Activated CD8-positive, alpha-beta memory T cell treated with anti-CD3 and anti-CD28 coated beads for 48 hours (primary cell): Measurements from ENCODE around the gene PSMD2.
"Not testable (repeated sequence)": the region's sequence is repeated elsewhere in the genome, so short reads cannot be mapped to it uniquely, and the experiment has no call there.

Experiments used
- DNase-seq, 3 experiments: peaks; one replicate each; pipeline ENCODE4 v3.0.0-alpha.2; 2020; ENCODE audit warnings: low read depth in 2 of 3, low spot score in 2 of 3

Gene PSMD2

DNA sequence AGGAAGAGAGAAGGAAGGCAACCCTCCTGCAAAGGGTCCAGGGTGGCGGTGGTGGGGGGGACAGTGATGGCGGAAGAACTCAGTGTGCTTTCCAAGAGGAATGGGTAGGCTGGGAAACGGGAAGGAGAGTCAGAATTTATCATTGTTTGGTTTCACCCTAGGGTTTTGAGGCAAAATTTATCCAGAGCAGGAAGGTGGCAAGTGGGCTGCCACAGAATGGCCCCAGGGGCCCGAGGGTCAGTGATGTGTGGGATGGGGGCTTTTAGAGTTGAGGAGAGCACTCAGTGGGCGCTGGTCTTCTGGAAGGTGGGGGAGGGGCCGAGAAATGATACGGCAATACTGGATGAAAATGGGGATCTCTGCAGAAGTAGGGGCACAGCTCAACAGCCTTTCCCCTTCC, 38.9 kb downstream of the PSMD2 start:
- DNase-seq: no peak

DNA sequence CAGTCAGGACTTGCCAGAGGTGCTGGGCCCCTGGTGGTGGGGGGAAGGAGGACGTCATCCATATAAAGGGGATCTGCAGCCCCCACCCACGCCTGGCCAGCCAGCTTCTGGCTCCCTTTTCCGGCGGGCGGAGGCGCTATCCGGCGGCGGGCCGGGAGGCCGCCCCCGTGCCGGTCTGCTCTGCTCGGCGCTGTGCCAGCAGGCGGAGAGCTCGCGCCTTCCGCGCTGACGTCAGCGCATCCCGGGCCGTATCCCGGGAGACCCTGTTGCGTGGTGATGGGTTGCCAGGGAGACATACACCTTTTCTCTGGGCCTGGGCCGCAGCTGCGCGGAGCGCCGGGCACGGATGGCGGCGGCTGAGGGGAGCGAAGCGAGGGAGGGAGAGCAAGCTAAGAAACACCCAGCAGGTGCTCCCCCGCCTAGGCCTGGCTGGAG, 39.5 kb downstream of the PSMD2 start:
- no peak for DNase-seq

DNA sequence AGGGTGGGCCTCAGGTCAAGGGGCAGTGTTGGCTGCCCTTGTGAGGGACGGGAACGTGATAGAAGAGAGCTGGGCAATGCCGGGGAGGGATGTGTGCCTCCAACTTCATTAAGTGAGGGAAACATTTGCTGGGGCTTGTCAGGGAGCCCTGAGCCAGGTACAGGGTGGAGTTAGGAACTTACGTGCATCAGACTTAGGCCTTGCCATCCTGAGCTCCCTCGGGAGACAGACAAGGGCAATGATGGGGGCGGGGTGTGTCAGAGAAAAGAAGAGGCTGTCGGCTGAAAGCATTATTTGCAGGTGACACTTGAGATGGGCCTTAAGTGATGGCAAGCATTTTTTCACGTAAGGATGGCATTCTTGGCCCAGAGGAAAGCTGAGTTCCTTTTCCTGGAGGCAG, 40.0 kb downstream of the PSMD2 start:
- DNase-seq: no peak

DNA sequence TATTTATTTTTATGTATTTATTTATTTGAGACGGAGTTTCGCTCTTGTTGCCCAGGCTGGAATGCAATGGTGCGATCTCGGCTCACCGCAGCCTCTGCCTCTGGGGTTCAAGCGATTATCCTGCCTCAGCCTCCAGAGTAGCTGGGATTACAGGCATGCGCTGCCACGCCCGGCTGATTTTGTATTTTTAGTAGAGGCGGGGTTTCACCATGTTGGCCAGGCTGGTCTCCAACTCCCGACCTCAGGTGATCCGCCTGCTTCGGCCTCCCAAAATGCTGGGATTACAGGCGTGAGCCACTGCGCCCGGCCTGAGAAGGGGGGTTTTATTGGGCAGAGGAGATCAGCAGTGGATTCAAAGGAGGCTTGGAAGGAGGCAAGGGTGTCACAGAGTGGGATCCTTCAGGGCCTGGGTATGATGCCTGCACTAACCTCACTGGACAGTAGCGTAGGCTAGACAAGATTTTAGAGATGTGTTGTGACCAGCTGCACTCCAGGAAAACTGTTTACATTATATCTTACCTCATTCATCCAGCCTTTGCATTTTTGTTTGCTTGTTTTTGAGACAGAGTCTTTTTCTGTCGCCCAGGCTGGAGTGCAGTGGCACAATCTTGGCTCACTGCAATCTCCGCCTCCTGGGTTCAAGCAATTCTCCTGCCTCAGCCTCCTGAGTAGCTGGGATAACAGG, 40.6 kb downstream of the PSMD2 start:
- not testable (repeated sequence) for DNase-seq

DNA sequence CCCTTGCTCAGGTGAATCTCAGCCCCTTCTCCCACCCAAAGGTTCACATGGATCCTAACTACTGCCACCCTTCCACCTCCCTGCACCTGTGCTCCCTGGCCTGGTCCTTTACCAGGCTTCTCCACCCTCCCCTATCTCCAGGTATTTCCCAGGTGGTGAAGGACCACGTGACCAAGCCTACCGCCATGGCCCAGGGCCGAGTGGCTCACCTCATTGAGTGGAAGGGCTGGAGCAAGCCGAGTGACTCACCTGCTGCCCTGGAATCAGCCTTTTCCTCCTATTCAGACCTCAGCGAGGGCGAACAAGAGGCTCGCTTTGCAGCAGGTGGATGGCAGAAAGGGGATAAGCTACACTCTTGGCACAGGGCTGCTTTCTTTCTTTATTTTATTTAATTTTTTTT, 42.9 kb downstream of the PSMD2 start:
- no peak for DNase-seq

DNA sequence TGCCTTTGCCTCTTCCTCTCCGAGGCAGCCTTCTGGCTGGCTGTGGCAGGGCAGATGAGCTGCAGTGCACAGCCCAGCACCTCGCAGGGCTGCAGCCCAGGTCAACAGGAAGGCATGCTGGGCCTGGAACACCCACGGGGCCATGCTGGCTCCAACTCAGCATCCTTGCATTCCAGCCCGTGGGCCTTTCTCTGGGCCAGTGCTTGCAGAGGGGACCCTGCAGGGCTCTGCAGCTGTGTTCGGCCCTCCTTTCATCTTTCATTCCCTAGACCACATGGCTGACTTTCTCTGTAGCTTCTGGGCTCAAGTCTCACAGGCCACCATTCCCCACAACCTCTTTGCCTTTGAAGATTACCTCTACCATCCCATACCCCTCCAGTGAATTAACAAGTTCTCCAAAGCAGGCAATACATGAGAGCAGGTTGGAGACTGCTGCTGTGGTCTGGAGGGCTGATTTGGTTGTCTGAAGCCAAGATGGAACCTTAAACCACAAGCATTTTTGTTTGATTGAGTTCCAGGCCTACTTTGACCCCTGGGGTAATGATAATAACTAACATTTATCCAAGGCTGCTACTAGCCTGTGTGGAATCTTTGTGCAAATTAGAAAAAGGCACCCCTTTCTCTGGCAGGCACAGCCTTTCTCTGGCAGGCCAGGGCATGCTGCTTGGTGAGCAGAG, 44.3 kb downstream of the PSMD2 start:
- no peak for DNase-seq

DNA sequence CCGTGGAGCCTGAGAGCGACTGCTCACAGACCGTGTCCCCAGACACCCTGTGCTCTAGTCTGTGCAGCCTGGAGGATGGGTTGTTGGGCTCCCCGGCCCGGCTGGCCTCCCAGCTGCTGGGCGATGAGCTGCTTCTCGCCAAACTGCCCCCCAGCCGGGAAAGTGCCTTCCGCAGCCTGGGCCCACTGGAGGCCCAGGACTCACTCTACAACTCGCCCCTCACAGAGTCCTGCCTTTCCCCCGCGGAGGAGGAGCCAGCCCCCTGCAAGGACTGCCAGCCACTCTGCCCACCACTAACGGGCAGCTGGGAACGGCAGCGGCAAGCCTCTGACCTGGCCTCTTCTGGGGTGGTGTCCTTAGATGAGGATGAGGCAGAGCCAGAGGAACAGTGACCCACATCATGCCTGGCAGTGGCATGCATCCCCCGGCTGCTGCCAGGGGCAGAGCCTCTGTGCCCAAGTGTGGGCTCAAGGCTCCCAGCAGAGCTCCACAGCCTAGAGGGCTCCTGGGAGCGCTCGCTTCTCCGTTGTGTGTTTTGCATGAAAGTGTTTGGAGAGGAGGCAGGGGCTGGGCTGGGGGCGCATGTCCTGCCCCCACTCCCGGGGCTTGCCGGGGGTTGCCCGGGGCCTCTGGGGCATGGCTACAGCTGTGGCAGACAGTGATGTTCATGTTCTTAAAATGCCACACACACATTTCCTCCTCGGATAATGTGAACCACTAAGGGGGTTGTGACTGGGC, 45.7 kb downstream of the PSMD2 start:
- DNase-seq: no peak

DNA sequence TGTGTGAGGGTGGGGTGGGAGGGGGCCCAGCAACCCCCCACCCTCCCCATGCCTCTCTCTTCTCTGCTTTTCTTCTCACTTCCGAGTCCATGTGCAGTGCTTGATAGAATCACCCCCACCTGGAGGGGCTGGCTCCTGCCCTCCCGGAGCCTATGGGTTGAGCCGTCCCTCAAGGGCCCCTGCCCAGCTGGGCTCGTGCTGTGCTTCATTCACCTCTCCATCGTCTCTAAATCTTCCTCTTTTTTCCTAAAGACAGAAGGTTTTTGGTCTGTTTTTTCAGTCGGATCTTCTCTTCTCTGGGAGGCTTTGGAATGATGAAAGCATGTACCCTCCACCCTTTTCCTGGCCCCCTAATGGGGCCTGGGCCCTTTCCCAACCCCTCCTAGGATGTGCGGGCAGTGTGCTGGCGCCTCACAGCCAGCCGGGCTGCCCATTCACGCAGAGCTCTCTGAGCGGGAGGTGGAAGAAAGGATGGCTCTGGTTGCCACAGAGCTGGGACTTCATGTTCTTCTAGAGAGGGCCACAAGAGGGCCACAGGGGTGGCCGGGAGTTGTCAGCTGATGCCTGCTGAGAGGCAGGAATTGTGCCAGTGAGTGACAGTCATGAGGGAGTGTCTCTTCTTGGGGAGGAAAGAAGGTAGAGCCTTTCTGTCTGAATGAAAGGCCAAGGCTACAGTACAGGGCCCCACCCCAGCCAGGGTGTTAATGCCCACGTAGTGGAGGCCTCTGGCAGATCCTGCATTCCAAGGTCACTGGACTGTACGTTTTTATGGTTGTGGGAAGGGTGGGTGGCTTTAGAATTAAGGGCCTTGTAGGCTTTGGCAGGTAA, 46.5 kb downstream of the PSMD2 start:
- no peak for DNase-seq

DNA sequence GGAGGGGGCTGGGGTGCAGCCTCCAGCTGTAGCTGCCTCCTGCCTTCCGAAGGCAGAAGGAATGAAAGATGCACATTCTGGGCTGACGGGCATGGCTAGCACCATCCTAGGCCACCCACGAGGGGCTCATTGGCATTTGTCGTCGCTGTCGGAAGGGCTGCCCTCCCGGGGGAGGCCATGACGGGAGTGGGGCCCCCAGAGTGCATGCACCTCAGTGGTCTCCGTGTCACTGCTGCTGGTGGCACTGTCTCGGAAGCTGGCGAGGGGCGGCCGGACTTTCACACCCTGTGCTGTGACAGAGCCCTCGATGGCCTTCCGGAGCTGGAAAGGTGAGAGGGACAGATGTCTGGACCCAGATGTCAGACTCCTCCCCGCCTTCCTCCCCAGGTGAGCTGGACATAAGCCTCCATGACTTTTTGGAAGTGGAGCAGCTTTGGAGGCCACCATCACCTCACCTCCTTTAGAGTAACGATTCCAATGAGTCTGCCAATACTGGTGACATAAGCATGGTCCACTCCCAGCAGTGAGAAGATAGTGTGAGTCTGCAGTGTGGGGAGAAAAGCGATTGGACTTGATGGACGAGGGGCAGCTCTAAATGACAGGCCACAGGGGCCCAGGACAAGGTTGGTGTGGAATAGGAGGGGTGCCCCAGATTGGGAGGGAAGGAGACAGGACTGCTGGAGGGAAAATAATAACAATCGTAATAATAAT, 47.6 kb downstream of the PSMD2 start:
- no peak for DNase-seq

DNA sequence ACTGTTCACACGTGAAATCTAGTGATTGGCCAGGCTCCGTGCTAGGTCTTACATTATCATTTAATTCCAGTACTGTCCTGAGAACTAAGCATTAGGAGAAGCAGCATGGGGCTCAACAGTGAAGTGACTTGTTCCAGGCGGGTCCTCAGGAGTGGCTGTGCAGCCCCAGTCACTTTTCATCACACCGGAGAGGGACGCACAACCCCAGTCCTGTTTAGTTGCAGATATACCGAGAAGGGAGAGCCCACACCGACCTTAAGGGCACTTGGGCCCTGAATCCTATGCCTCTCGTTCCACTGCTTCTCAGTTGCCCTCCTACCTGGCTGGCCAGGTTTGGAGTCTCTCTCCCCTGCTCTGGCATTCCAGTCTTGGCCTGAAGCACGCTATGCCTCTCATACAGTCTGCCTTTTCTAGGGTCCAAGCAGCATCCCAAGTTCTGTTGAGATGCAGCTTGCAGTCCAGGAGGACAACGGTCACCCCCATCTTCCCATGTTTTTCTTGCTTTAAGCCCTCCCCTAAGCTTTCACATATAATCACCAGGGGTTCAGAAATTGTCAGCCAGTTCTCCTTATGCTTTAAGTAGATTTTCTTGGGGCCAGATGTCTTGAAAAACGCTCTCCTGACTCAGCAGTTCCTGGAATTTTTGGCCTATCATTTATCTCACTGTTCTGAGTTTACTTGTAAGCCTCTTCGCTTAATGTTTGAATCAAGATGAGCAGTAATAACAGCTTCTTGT, 48.4 kb downstream of the PSMD2 start:
- no peak for DNase-seq

DNA sequence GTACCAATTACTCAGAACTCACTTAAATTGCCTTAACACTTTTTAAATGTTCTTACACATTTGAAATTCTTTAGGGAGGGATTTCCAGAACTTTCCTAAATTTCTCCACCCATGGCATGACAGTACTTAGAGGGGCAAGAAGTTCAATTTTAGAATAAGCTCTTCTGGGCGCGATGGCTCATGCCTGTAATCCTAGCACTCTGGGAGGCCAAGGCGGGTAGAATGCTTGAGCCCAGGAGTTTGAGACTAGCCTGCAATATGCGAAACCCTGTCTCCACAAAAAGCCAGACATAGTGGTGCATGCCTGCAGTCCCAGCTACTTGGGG, 49.0 kb downstream of the PSMD2 start:
- no peak for DNase-seq

DNA sequence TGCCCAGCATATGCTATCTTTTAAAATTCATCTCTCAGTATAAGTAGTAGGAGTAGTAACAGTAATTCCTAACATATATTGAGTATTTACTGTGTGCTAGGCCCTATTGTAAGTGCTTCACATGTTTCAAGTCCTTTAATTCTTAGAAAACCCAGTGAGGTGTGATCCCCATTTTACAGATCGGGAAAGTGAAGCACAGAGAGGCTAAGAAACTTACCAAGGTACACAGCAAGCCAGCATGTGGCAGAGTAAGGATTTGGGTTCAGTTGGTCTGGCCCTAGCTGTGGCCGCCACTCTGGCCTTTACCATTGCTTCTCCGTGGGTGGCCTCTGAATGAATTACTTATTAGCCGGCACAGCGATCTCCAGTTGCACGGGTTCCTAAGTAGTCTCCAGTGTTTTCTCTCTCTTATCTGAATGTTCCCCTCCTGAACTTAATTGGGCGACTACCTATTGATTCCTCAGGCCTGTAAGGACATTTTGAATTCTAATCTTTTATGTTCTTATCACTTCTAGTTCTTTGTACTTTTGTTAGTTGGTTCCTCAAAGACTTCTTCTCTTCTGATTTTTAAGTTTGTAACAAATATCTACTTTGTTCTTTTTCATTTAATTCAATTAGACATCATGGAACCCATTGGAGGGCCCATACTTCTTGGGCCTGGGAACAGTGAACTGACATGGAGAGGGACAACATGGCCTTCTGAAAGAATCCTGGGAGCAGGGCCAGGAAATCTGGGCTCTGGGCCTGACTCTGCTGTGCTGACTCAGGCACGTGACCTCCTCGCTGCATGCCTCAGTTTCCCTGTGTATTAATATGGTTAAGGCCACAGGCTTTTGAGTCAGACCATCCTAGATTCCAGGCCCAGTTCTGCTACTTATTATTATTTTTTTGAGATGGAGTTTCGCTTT, 50.8 kb downstream of the PSMD2 start:
- DNase-seq: no peak

DNA sequence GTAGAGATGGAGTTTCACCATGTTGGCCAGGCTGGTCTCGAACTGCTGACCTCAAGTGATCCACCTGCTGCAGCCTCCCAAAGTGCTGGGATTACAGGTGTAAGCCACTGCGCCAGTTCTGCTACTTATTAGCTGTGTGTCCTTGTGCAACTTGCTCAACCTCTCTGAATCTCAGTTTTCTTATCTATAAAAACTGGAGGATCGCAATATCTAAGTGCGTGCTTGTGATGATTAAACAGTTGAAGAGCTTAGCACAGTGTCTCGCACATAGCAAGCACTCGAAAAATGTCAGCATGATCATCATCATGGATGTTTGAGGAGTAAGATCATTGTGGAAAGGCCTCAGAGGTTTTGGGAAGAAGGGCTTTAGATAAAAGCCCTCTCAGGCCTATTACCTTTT, 51.6 kb downstream of the PSMD2 start:
- no peak for DNase-seq

DNA sequence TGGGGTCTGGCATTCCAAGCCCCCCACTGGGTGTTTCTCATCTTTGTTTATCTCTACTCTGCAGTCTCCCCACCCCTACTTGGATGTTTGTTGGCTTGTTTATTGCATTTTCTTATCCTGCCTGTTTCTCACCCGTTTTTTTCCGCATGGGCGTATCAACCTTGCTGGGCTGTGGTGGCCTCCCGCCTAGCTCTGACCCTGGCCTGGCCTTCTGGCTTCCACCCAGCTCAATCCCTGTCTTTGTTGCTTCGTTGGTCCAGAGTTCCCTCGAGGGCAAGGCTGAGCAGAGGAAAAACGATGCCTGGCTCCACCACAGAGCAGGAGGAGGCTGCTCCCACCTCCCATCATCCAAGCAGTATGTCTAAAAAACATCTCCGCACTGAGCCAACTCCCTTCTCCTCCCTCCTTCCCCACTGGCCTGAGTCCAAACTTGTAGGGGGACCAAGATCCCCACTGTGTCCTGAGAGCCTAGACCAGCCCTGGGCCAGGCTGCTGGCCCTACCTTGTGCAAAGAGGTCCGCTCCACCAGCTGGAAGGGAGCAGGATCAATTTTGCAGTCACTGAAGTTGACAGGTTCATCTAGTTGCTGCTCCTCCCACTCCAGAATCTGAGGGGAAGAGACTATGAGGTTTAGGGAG, 52.6 kb downstream of the PSMD2 start:
- no peak for DNase-seq

DNA sequence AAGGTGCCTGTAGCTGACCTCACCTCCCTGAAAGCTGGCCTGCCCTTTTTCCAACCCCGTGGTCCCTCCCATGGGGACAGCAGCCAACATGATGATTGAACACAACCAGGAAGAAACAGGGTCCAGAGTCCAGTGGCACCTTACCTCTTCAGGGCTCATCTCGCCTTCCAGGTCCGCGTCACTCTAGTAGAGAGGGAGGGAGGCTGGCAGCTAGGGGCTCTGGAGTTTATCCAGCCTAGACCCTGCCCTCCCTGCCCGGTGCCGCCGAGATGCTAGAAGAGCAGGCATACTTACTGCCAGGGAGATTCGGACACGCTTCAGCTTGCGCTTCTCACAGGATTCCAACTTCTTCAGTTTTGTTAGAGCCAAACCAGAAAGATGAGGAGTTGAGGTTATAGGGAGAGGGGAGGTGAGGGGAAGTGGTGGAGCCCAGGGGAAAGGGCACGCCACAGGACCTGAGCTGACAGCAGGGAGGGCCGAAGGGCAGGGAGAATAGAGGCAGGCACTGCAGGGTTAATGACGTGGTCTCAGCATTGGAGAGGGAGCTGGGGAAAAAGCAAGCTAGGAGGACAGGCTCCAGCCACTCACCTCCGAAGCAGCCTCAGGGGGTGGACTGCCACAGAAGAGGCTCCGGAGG, 53.2 kb downstream of the PSMD2 start:
- DNase-seq: no peak

DNA sequence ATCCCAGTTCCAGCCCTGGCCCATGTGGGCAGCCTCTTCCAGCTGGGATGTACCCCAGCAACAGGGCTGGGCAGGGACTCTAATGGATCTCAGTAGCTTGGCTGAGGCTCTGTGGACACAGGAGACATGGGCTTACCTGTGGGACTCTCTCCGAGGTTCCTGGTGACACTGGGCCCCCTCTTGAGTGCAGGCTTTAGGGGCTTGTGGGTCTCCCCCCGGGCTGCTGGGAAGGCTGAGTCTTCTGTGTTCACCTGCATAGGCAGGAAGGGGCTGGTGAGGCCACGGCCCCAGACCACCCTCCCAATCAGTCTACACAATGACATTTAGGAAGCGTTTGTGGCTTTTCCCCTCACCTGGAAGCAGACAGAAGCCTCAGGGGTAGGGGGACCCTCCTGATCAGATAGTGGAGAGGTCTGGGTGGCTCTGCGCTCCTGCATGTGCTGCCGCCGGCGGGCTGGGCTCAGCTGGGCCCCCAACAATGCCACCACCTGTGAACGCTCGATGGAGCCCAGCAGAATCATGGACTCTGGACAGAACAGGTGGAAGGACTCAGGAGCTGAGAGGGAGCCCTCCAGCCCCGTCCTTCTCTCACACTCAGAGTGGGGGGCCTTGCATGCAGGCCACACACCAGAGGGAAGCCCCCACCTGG, 54.0 kb downstream of the PSMD2 start:
- DNase-seq: no peak

DNA sequence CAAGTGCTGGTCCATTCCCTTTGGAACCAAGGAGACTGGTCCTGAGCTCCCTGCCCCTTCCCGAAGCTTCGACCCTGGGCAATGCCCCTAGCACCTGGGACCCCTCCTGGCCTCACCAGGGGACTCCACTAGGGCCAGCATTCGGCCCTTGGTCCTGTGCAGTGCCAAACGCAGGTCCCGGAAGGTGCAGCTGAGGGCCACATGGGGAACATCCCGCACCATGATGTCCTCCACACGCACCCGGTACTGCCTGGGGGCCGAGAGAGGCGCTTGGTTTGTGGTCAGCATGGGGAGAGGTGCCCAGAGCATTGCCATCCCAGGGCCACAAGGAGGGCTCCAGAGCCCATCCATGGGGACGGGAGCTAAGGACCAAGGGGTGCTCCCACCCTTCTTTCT, 54.5 kb downstream of the PSMD2 start:
- no peak for DNase-seq
